ENCODE measurements around the gene SETBP1.
A peak's percentile ranks its signal among the peaks of the same experiment; 100 is the strongest.
"Not testable (repeated sequence)": the region's sequence is repeated elsewhere in the genome, so short reads cannot be mapped to it uniquely, and the experiment has no call there.

The SETBP1 gene

DNA sequence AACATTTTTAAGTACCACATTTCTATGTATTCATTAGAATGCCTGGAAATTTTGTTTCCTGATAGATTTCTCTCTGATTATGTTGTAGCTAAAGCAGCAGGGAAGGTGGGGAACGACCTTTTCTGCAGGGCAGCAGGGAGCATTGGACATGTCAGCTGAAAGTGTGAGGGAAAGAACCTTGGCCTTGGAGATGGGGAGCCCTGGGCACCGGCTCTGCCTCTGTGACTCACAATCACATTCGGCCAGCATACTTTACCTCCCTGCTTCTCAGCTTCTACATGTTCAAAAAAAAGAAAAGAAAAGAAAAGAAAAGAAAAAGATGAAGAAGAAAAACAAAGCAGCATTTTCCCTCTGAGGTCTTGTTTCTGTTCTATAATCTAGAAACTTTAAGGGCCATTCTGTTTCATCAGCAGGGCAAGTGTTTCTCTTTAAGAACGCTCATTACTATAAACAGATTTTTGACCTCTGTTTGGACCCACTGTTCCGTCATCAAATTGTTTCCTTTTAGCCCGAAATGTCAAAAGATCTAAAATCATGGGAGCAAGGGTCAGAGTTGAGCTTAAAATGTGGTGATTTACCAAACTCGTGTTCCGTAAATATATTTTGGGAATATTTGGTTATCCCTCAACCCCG is 27.9 kb downstream of the SETBP1 start:
- DNase-seq = no peak

DNA sequence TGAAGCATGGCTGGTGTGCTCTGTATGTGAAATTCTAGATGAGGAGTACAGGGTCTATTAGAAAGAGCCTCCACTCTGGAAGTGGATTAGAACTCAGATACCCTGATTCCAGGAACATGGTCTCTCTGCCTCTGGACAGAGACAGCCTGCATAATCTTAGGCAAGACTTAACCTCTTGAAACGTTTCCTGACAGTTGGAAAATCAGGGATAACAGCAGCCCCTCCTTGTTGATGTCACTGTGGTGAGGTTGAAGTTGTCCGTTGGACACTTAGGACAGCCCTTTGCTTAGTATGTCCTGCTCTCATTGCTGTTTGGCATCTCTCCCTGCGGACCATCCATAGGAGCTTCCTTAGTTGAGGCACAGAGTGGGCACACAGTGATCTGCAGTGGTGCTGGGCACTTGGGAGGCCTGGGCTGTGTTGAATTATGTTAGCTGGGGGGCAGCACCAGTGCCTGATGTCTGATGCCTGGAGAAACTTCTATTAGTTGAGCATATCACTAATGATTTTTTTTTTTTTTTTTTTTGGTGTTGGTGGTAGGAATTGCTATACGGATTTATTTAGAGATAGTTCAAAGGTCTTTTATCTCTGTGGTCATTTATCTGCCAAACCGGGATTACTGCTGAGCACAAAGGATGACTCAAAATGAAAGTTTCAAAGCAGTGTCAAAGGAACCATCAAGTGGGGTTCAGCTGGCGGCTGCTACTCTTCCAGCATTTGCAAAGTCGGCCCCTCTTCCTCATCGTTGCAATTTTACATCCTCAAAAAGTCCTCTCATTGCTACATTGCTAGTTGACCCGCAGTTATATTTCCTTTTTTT is 28.8 kb downstream of the SETBP1 start:
- DNase-seq = no peak

DNA sequence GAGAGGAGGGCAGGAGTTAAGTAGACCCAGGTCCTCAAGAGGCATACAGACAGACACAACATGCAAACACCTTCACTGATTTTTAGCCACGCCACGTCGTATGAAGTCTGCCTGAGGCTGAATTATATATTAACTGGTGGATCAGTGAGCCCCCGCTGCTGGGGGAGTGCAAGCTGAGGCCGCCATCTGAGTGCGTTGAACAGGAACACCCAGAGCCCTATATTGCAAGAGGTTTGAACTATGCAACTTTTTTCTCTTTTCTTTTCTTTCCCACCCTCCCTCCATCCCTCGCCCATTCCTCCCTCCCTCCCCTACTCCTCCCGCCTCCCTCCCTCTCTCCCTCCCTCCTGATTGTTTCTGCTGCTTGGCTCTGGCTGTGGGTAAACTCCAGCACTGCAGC is 30.2 kb downstream of the SETBP1 start:
- no peak for DNase-seq

DNA sequence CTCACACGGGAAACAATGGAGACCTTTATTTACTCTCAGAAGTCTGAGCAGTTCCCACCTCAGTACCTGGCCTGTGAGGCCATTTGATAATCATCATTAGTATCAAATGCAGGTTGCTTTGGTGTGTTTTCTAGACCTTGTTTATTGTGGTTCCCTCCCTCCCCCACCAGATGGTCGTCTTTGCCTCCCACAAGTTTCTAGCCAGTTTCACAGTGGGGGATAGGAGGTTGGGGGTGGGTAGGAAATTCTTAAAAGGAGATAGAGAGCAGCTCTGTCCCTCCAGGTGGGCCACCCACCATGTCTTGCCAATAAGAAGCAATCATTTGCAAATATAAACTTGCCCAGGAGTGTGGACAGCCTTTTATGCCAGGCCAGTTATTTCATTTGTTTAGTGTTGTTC is 31.3 kb downstream of the SETBP1 start:
- DNase-seq = no peak

DNA sequence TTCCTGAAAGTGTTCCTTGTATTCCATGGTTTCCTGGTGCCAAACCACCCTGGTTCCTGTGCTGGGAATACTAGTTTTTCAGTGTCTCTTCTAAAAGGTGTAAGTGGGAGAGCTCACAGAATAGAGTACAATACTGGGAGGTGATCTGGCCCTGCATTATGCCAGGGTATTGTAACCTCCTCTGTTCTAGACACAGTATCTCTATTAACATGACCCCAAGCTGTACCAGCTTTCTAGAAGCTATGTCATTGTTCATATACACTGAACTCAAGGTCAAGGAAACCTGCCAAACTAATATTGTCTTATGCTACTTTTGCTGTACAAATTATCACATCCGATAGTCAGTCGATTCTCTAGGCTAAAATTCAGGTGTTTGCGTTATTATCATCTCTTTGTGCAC is 32.7 kb downstream of the SETBP1 start:
- no peak for DNase-seq

DNA sequence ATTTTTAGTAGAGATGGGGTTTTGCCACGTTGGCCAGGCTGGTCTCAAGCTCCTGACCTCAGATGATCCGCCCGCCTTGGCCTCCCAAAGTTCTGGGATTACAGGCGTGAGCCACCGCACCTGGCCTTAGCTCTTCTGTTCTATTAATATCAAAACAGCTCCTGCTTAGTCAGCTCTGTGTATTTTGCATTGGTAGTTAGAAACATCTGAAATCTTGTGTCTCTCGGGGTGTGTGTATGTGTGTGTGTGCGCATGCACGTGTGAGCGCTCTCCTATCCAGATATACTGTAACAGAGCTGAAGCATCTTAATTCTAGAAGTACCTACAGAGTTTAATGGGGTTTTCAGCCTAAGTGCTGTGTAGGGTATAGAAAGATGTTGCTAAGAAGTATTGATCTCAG is 33.7 kb downstream of the SETBP1 start:
- no peak for DNase-seq

DNA sequence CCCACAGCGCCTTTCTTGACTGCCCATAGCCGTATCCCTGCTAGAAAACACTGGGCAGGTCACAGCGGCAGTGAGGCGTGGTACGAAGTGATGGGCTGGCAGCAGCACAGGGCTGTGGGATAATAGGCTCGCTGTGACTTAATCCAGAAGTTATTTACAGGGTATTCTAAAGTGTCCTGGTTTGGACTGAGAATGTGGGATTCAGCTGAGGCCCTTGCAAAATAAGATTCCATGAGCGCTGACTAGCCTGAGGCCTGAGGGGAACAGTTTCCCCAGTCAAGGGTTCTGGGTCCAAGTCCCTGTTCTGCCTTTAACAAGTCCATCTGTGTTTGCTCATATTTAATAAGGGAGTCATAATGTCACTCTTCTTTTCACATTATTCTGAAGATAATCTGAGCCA is 34.6 kb downstream of the SETBP1 start:
- no peak for DNase-seq

DNA sequence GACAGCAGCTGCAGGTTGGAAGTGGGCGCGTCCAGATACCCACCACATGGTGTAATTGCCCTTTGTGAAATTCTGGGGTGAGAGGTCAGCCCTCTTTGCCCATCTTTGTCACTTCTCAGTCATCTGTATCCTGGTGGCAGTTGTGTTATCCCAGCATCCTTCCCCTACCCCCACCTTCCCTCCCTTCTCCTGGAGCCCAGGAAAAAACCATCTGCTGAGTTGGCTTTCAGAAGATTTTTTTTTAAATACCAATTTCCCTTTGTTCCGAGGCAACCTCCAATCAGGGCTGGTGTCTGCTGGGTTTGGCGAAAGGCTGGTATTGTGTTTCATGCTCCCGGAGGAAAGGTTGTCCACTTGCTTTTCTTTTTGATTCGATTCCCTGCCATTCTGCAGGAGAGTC is 35.2 kb downstream of the SETBP1 start:
- DNase-seq = no peak

DNA sequence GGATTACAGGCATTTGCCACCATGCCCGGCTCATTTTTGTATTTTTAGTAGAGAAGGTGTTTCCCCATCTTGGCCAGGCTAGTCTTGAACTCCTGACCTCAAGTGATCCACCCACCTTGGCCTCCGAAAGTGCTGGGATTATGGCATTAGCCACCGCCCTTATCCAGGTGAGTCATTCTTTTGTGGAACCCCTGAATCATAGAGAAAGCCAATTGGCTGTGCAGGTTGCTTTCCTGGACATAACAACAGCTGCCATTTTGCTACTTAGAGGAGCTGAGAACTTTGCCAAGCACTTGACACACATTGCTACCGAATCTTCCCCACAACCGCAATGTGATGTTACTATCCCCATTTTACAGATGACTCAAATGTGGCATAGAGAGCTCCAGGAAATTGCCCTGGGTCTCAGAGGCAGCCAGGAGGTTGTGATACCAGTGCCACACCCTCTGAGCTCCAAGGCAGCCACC is 36.0 kb downstream of the SETBP1 start:
- DNase-seq = no peak

DNA sequence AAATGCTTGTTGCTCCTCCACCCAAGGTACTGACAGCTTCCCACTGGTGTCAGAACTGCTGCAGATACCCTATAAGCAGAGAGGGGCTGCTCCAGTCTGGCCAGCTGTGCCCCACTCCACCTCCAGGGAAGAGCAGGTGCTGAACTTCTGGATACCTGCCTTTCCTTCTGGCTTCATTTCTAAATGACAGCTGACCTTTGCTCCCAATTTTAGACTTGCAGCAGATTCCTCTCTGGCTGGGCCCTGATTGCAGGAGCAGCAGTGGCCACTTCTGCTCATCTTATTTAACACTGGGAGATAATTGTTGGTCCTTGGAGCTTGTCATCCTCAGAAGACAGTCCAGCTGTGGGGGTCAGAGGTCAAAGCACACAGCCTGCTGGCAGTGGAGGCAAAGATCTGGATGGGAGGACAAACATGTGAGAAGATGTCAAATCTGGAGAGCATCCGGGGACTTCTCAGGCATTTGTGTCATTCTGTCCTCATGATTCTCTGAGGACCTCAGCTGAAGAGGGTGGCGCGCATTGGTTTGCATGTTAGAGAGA is 38.9 kb downstream of the SETBP1 start:
- DNase-seq = no peak

DNA sequence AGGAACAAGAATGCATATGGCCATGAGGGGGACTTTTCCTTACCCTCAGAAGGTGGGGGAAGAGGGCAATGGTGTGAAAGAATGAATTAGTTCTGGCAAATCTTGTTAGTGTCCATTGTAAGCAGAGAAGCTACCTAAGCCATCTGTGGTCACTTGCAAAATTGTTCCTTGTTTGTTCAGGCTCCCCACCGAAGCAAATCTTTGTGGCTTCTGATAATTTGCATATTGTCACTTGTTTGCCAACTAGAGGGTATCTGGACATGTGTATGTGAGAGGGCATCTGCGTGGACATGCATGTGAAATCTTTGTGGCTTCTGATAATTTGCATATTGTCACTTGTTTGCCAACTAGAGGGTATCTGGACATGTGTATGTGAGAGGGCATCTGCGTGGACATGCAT is 41.1 kb downstream of the SETBP1 start:
- not testable (repeated sequence) for DNase-seq

DNA sequence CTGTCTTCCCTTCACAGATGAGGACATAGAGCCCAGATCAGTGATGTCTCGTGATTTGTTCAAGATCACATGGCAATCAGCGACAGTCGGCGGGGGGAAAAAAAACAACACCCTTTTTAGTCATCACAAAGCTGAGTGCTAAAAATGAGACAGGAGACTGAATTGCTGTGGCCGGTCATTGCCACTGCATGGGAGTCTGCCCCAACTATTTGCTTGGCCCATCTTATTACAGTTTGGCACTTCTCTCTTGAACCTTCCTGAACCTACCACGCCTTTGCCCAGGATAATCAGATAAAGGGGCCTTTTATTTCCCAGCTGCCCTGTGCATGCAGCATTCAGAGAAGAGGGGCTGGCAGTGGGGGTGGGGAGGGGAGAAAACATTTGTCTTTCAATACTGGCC is 42.7 kb downstream of the SETBP1 start:
- DNase-seq = no peak

DNA sequence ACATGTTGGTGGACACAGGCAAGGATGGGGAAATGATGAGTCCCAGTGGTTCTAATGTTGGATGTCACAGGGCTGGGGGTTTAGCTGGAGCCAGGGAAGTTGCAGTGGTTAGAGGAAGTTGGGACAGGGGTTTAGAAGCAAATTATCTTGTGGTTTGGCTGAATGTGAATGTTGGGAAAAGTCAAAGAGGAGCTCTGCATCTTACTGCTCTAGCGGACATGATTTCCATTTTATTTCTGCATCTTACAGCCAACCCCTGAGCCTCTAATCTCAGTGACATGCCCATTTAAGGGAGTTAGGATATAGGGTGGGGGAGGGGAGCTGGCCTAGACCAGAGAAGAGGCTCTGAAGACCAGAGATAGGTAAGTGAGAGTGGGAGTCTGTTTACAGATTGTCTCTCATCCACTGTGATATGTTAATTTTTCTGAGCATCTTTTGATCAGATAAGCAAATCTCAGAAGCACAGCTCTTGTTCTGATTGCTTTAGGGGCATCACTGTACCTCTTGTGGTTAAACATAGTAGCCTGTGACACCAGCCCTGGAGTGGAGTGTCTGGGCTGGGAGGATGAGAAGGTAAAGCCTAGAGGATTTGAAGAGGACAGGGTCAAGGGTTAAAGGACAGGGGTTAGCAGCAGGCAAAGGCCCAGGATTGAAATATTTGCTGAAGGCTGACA is 43.6 kb downstream of the SETBP1 start:
- no peak for DNase-seq

DNA sequence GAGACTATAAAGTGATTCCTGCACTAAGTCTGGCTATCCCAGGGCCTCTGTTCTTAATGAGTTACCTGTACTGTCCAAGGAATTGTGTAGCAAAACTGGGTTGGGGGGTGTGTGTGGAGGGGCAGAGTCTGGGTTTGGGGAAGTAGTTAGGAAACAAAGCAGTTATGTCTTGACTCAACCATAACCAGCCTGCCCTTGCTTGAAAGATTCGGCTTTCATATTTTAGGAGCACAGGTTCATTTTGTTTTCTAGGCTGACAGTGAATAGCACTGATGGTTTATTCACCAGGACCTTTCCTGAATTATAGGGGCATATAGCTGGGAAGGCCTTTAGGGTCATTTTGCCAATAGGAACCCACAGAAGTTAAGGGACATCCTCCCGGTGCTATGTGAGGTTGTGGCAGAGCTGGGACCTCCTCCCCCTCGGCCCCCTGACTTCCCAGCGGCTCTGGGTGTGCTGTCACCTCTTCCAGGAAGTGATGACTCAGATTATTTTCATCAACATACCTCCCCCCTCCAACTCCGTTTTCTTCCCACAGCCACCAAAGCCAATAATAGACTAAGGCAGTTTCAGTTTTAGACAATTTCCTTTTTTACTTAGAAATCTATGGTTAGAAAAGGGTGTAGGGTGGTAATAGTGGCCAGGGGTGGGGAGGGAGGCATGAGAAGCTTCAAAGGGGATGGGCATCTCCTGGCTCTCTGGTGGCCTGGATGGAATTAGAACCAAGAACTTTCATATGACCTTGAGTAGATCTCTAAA is 44.8 kb downstream of the SETBP1 start:
- DNase-seq = peak; percentile 15

DNA sequence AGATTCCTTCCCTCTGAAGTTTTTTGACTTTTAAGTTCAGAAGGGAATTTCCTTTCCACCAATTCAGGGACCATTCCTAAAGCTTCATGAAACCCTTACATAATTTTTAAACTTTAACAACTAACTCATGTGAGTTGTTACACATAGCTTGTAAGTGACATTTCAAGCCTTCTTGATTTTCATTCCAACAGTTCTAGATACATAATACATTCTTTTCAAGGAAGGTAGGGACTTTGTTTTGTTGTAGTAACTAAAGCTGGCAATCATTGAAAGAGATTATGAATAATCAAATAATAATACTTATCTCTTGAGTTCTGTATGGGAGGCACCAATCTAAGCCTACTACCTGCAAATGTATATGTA is 45.4 kb downstream of the SETBP1 start:
- no peak for DNase-seq

DNA sequence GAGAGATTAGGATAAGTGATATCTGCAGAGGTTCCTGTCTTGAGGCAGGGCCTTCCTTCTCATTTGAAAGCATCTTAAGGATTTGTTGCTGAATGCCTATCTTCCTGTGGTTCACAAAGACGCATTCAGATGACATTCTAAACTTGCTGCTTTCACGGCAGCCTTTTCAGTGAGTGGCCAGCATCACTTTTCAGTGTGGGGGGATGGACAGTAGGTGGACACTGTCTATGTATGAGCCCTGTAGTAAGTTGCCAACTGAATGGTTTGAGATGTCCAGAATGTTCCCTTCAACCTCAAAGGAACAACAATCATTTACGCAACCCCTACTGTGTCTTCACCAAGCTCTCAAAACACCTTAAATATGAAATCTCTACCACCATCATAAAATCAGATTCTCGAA is 46.6 kb downstream of the SETBP1 start:
- no peak for DNase-seq

DNA sequence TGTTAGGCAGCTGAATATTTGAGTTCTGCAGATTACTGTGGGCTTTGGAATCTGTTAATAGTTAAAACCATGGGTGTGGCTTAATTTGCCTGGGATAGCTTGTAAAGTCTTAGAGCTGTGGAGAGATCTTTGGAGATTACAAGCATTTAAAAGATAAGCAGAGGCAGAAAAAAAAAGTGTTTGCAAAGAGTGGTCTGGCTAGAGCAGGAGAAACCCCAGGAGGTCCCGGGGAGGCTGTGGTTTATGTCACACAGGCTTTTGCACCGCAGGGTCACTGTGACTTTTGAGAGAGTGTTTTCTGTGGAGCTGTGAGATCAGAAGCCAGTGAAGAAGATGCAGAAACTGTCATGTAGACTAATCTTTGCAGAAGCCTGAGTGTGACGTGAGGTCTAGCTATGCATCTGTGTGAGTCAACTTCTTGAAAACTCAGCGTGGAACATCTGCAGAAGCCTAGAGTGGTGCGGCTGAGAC is 49.0 kb downstream of the SETBP1 start:
- peak; percentile 5 for DNase-seq

DNA sequence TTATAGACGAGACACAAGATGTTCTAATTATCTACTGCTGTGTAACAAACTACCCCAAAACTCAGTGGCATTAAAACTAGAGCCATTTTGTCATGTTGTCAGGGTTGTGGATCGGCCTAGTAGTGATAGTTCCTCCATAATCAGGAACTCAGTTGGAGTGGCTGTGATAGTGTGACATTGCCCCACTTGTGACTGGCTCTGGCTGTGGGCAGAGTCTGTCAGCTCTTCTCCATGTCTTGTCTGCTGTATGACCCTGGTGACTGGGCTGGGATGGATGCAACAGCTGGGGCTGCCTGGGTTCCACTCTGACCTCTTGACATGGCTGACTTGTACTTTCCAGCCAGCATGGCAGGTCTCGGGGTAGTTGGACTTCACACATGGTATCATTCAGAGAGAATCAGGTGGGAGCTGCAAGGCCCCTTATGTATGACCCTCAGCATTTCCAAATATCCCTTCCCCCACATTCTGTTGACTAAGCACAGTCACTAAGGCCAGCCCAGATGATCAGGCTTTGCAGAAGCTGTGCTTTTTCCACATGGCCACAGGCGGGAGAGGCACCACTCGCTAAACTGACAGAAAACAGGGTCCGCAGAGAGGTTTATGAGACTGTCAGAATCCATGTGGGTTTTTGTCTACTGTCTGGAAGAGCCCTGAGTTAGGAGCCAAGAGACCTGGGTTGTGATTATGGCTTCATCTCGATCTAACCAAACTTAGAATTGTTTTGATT is 50.3 kb downstream of the SETBP1 start:
- no peak for DNase-seq

DNA sequence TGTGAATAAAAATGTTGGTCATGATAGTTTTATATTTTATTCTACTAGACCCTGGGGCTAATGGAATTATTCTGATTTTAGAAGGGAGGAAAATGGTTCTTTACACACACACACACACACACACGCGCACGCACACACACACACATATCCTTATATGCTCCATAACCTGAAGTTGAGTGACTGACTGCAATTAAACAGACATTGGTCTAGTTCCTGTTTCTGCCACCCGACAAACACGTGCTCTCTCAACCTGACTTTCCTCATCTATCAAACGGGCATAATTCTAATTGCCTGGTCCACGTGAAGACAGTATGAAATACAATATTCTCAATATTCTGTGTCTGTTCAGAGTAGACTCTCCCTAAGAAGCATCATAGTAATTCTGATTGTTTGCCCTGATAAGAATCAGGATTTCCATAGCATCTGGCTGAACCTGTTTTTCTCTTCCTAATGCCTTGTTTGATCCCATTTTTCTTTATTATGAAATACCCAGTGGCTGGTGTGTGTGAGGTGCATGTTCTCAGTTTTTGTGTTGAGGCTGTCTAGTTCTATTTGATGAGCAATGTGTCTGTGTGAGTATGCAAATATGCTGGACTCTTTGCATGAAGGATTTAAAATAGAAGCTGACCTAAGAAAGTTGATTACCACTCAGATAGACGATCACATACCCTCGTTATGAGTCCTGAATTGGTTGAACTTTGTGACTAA is 51.0 kb downstream of the SETBP1 start:
- no peak for DNase-seq

DNA sequence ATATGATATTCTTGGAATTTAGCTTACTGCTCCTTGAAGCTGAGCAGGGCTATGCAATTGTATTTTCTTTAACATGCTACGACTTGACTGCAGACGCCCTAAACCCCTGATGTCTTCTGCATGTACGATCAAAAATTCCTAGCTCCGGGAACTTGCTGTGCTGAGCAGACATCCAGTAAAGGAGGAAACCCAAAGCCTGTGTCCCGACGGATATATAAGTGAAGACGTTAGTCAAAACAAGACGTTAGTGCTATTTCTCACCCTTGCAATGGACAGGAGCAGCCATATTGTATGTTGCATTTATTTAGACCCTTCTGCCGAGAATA is 51.5 kb downstream of the SETBP1 start:
- DNase-seq = no peak

DNA sequence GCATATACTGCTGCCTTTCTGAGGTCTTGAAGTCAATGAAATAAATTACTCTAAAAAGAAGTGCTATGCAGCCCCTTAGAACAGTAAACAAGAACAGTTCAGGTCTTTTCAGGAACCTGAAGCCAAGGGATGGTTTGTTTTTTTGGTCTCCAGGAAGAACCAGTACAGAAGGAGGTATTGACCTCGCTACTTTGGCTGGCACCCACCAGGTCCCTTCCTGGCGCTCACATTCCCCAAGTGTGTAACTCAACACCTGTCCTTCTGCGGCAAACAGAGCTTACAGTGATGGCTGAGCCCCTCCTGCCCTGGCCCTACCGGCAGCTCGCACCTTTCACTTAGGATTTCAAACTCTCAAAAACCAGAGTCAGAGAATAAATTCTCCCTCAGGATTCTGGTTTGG is 51.9 kb downstream of the SETBP1 start:
- no peak for DNase-seq

Measured in effector CD4-positive, alpha-beta T cell (primary cell).